Sigmoid colon (tissue), 7 donors: ENCODE results near the gene HDAC4. TPM values are rescaled to one million over a fixed set of nuclear protein-coding genes. Genes with fewer than 3 reads are reported as not detected.

Source experiments
- DNase-seq: peaks from one replicate; pipeline ENCODE4 v3.0.0-alpha.2; 2019
- H3K27ac ChIP-seq, 4 donors: fragments of 200-600 bp; sonication (generic); one replicate each; pipeline ENCODE4 v1.5.1; 2016 to 2019; ENCODE audit warnings: mild to moderate bottlenecking in 1 of 4
- H3K27me3 ChIP-seq, 3 donors: fragments of 200-600 bp; sonication (generic); one replicate each; pipeline ENCODE4 v1.5.1; 2019; ENCODE audit warnings: mild to moderate bottlenecking in 1 of 3
- H3K36me3 ChIP-seq, 4 donors: fragments of 200-600 bp; sonication (generic); one replicate each; pipeline ENCODE4 v1.5.1; 2016 to 2019
- H3K4me1 ChIP-seq, 4 donors: fragments of 200-600 bp; sonication (generic); one replicate each; pipeline ENCODE4 v1.5.1; 2017 to 2019
- H3K4me3 ChIP-seq, 4 donors: fragments of 200-600 bp; sonication (generic); one replicate each; pipeline ENCODE4 v1.5.1; 2017 to 2019; ENCODE audit warnings: mild to moderate bottlenecking in 2 of 4, moderate library complexity in 1 of 4
- H3K9me3 ChIP-seq, 4 donors: fragments of 200-600 bp in 3 of 4; sonication (generic) in 3 of 4; one replicate each; pipeline versions ENCODE4 v1.5.1 to v1.6.1; 2013 to 2019
- EP300 ChIP-seq, 4 donors: sonication (generic); formaldehyde crosslinking; IDR thresholded peaks; one replicate each; pipeline ENCODE4 v1.6.1; 2017; ENCODE audit warnings: antibody characterized with exemption in 4 of 4
- POLR2A ChIP-seq, 2 donors: fragments of 450-650 bp; IDR thresholded peaks; one replicate each; pipeline ENCODE4 v1.6.1; 2016; ENCODE audit warnings: antibody characterized with exemption in 2 of 2, mild to moderate bottlenecking in 2 of 2, moderate library complexity in 2 of 2
- POLR2AphosphoS5 ChIP-seq, 4 donors: sonication (generic); formaldehyde crosslinking; IDR thresholded peaks; one replicate each; pipeline ENCODE4 v1.6.1; 2017; ENCODE audit warnings: antibody characterized with exemption in 4 of 4
- WGBS, 2 donors: extraction: QIAGEN DNeasy Blood & Tissue Kit; methylation state at CpG; one replicate each; pipeline ENCODE4 v1.1.7; 2013; 5-methylcytosine and 5-hydroxymethylcytosine counted together
- intact Hi-C: fragments of 100-400 bp; cut with DNase I; formaldehyde crosslinking; loops from one replicate; pipeline ENCODE4 v1.15.1; 2023
- polyA plus RNA-seq, 3 donors: library from polyadenylated mRNA; stranded (reverse); fragments of 200-250 nt; gene quantifications; one replicate each; pipeline ENCODE4 v1.2.3, GENCODE V29; 2013
- total RNA-seq, 4 donors: library from RNA; depleted of rRNA; stranded (reverse); fragments of >200 nt; gene quantifications; one replicate each; pipeline ENCODE4 v1.1.0, GENCODE V29; 2016
- TF ChIP-seq, protein P1 (sequence below), 4 experiments: fragments of 450-650 bp in 3 of 4; fragments of 200-600 bp in 1 of 4; IDR thresholded peaks; one replicate each; pipeline ENCODE4 v1.5.1; 2016 to 2019; ENCODE audit warnings: antibody characterized with exemption in 4 of 4, mild to moderate bottlenecking in 3 of 4, moderate library complexity in 2 of 4
- donor health status: healthy with polysubstance abuse.
- donor health status: Bipolar disorder and iron deficiency.
- donor health status: healthy.

Gene HDAC4
- total and polyA plus RNA-seq, 7 donors: 1.8 to 196 (median 77.0) TPM

DNA sequence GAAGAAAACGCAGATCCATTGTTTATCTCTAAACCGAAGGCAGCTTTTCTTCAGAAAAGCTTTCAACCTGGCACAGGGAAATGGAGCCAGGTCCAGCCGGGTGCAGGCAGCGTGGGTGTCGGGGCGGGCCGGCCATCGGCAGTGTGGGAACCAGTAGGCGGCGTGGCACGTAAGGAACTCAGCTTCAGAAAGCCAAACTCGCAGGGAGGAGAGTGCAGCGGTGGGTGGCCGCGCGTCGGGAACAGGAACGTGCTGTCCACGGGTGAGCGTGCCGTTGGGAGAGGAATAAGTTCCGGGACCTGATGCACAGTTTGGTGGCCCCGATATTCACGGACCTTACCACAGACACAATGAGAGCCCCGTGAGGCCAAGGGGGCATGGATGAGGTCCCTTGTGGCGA is 282.6 kb downstream of the HDAC4 start:
- Histone ChIP-seq H3K4me3 (no peak overlapping the region), H3K9me3 (no peaks in the 10 kb centered on the region), H3K27me3 (no peaks in the 10 kb centered on the region), H3K4me1 (peaks cover 0 to 72% (median 43%) of the 10 kb centered on the region in 4 donors), H3K27ac (peak overlapping the region in 3 of 4 donors; percentile 27 to 57 (median 54)), H3K36me3 (peaks cover 6 to 28% (median 12%) of the 10 kb centered on the region in 4 donors)
- TF ChIP-seq EP300 (IDR thresholded peaks at IDR 0.05) (no peak), POLR2AphosphoS5 (IDR thresholded peaks at IDR 0.05) (peak in 2 of 4 donors; percentile 9 to 50), POLR2A (IDR thresholded peaks at IDR 0.05) (no peak)
- TF ChIP-seq, protein P1, sequence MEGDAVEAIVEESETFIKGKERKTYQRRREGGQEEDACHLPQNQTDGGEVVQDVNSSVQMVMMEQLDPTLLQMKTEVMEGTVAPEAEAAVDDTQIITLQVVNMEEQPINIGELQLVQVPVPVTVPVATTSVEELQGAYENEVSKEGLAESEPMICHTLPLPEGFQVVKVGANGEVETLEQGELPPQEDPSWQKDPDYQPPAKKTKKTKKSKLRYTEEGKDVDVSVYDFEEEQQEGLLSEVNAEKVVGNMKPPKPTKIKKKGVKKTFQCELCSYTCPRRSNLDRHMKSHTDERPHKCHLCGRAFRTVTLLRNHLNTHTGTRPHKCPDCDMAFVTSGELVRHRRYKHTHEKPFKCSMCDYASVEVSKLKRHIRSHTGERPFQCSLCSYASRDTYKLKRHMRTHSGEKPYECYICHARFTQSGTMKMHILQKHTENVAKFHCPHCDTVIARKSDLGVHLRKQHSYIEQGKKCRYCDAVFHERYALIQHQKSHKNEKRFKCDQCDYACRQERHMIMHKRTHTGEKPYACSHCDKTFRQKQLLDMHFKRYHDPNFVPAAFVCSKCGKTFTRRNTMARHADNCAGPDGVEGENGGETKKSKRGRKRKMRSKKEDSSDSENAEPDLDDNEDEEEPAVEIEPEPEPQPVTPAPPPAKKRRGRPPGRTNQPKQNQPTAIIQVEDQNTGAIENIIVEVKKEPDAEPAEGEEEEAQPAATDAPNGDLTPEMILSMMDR (IDR thresholded peaks at IDR 0.05): peak in 2 of 4 experiments; percentile 27 to 30
- 93 to 94% methylated on average over 26 of the region's 26 CpGs for WGBS, 2 donors
- intact Hi-C loops: loop anchor here (10.0 kb wide), 2 partner anchors 697 to 877 kb away; no protein-coding TSS in a partner anchor
- peak; percentile 83 for DNase-seq

DNA sequence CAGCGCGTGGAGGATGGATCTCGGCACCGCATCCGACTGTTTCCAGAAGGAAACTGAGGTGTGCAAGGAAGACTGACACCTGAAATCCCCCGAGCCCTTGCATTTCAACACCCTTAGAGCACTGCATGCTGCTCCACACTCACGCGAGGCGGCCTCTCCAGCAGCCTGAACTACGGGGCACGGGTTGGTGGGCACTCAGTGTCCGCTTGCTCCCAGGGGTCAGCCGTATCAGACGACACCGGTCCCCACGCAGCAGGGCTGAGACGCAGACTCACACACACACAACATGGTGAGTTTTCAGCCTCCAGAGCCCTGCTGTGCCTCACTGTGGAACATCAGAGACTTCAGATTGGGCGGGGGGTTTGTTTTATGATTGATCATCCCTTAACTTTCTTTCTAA is 283.0 kb downstream of the HDAC4 start:
- intact Hi-C loops: loop anchor here (10.0 kb wide), 2 partner anchors 697 to 877 kb away; no protein-coding TSS in a partner anchor
- Histone ChIP-seq H3K27ac (peak overlapping the region in 3 of 4 donors; percentile 27 to 57 (median 54)), H3K27me3 (no peaks in the 10 kb centered on the region), H3K9me3 (no peaks in the 10 kb centered on the region), H3K4me3 (no peak overlapping the region), H3K36me3 (peaks cover 6 to 24% (median 9%) of the 10 kb centered on the region in 4 donors), H3K4me1 (peaks cover 0 to 74% (median 45%) of the 10 kb centered on the region in 4 donors)
- no peak for DNase-seq
- WGBS, 2 donors: 95 to 97% methylated on average over 18 of the region's 18 CpGs
- TF ChIP-seq POLR2A (IDR thresholded peaks at IDR 0.05) (no peak), EP300 (IDR thresholded peaks at IDR 0.05) (no peak), POLR2AphosphoS5 (IDR thresholded peaks at IDR 0.05) (no peak)
- TF ChIP-seq, protein P1 (IDR thresholded peaks at IDR 0.05): no peak

DNA sequence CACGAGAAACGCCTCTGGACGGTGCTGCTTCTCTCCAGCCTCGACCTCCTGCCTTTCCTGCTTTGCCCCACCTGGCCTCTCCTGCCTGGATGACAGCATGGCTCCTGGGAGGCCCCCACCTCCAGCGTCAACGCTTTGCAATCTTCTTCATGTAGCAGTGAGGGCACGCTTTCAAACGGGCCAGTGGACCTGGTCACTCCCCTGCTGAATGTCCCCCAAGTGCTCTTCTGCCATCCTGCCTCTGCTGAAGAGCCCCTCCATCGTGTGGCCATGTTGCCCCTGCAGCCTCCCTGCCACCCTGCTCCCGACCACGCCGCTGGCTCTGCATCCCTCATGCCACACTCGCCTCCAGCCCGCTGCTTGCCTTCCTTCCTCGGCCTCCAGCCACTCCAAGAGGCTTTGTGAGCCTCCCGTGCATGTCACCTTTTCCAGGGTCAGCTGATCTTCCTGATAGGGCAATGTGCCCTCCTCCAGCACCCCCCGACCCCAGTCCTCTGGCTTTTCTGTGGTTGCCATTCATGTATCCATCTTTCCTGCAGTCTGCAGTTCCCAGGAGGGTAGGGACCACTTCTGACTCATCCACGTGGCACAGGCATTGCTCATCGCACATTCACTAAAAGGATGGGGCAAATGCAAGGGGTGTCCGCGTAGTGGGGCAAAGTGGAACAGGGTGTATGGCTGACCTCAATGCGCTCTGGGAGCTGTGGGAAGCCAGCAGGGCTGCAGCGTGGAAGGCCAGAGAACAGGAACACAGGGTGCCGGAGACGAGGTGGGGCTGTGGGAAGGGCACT is 284.2 kb downstream of the HDAC4 start:
- no peak for TF ChIP-seq POLR2A (IDR thresholded peaks at IDR 0.05)
- TF ChIP-seq, protein P1 (IDR thresholded peaks at IDR 0.05): no peak
- no peak for TF ChIP-seq EP300 (IDR thresholded peaks at IDR 0.05)
- peak in 1 of 4 donors; percentile 7 for TF ChIP-seq POLR2AphosphoS5 (IDR thresholded peaks at IDR 0.05)
- Histone ChIP-seq H3K36me3 (peaks cover 6 to 29% (median 10%) of the 10 kb centered on the region in 4 donors), H3K9me3 (no peaks in the 10 kb centered on the region), H3K27me3 (no peaks in the 10 kb centered on the region), H3K4me1 (peaks cover 0 to 74% (median 46%) of the 10 kb centered on the region in 4 donors), H3K27ac (peak overlapping the region in 2 of 4 donors; percentile 91 to 96), H3K4me3 (no peak overlapping the region)
- DNase-seq: no peak
- intact Hi-C loops: loop anchor here (10.0 kb wide), 2 partner anchors 698 to 878 kb away; no protein-coding TSS in a partner anchor
- 88 to 91% methylated on average over 25 of the region's 25 CpGs for WGBS, 2 donors

DNA sequence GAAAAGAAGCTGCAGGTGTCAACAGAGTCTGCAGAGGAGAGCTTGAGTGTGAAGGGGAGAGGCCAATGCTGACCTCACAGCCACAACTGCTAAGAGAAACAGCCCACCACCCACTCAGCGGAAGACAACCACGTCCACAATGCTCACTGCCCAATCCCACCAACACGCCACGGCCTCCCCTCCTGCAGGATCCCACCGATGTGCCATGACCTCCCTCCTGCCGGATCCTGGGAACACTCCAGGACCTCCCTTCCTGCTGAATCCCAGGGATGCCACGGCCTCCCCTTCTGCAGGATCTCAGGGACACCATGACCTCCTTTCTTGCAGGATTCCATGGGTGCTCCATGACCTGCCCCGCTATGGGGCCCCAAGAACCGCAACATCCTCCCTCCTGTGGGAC is 285.2 kb downstream of the HDAC4 start:
- Histone ChIP-seq H3K4me1 (peaks cover 0 to 79% (median 50%) of the 10 kb centered on the region in 4 donors), H3K36me3 (peaks cover 6 to 39% (median 14%) of the 10 kb centered on the region in 4 donors), H3K9me3 (no peaks in the 10 kb centered on the region), H3K27me3 (no peaks in the 10 kb centered on the region), H3K27ac (peak overlapping the region in 2 of 4 donors; percentile 91 to 96), H3K4me3 (no peak overlapping the region)
- intact Hi-C loops: loop anchor here (10.0 kb wide), 2 partner anchors 699 to 879 kb away; no protein-coding TSS in a partner anchor
- TF ChIP-seq, protein P1 (IDR thresholded peaks at IDR 0.05): no peak
- TF ChIP-seq POLR2A (IDR thresholded peaks at IDR 0.05): no peak
- TF ChIP-seq POLR2AphosphoS5 (IDR thresholded peaks at IDR 0.05): no peak
- TF ChIP-seq EP300 (IDR thresholded peaks at IDR 0.05): no peak
- WGBS, 2 donors: 95 to 97% methylated on average over 9 of the region's 9 CpGs
- no peak for DNase-seq
